Upper lobe of left lung (tissue), 6 donors: ENCODE measurements around the gene ABHD8. TPM values are rescaled to one million over a fixed set of nuclear protein-coding genes. Genes with fewer than 3 reads are reported as not detected.
A peak's percentile ranks its signal among the peaks of the same experiment; 100 is the strongest.

Experiments used
- ATAC-seq, 2 donors: fragments of 200-7000 bp; cut with Tn5 transposase; one replicate each; pipeline ENCODE4 v1.9.1; 2022; ENCODE audit warnings: mild to moderate bottlenecking in 2 of 2, moderate library complexity in 2 of 2; ENCODE audit not compliant: low FRiP score in 2 of 2
- DNase-seq, 2 donors: peaks; one replicate each; pipeline ENCODE4 v3.0.0-alpha.2; 2019 to 2020
- H3K27ac ChIP-seq, 4 donors: fragments of 200-600 bp; sonication (generic); one replicate each; pipeline ENCODE4 v1.5.1; 2016 to 2019
- H3K27me3 ChIP-seq, 4 donors: fragments of 200-600 bp; sonication (generic); one replicate each; pipeline ENCODE4 v1.5.1; 2017 to 2019
- H3K36me3 ChIP-seq, 4 donors: fragments of 200-600 bp; sonication (generic); one replicate each; pipeline ENCODE4 v1.5.1; 2016 to 2019
- H3K4me1 ChIP-seq, 4 donors: fragments of 200-600 bp; sonication (generic); one replicate each; pipeline ENCODE4 v1.5.1; 2018 to 2019
- H3K4me3 ChIP-seq, 4 donors: fragments of 200-600 bp; sonication (generic); one replicate each; pipeline ENCODE4 v1.5.1; 2017 to 2019; ENCODE audit warnings: mild to moderate bottlenecking in 2 of 4, moderate library complexity in 1 of 4
- H3K9me3 ChIP-seq, 4 donors: fragments of 200-600 bp; sonication (generic); one replicate each; pipeline ENCODE4 v1.5.1; 2018 to 2019
- EP300 ChIP-seq, 4 donors: sonication (generic); formaldehyde crosslinking; IDR thresholded peaks; one replicate each; pipeline ENCODE4 v1.5.1; 2017; ENCODE audit warnings: antibody characterized with exemption in 4 of 4, control low read depth in 2 of 4
- POLR2AphosphoS5 ChIP-seq, 2 donors: sonication (generic); formaldehyde crosslinking; IDR thresholded peaks; one replicate each; pipeline ENCODE4 v1.5.1; 2017; ENCODE audit warnings: antibody characterized with exemption in 2 of 2
- WGBS, 2 donors: methylation state at CpG; one replicate each; pipeline ENCODE4 v1.1.5; 2017 to 2018; 5-methylcytosine and 5-hydroxymethylcytosine counted together
- total RNA-seq, 6 donors: library from RNA; depleted of rRNA in 4 of 6; stranded (reverse); fragments of >200 nt in 4 of 6; gene quantifications; one replicate each; pipeline versions ENCODE4 v1.1.0 to v1.2.1, GENCODE V29; 2016 to 2021
- TF ChIP-seq, protein P1 (sequence below), 6 experiments: fragments of 450-650 bp in 4 of 6; fragments of 200-600 bp in 2 of 6; sonication (generic) in 2 of 6; IDR thresholded peaks; one replicate each; pipeline ENCODE4 v1.5.1; 2016 to 2019; ENCODE audit warnings: antibody characterized with exemption in 6 of 6
- donor health status: DM: no; HTN: no; CAD: no; lungs with moderate emphysema.
- donor health status: DM: no; HTN: yes; CAD: no; lungs with severe emphysema.

ABHD8 gene
- total RNA-seq, 6 donors from 2014 or later = 19.7 to 23.4 (median 21.2) TPM

DNA sequence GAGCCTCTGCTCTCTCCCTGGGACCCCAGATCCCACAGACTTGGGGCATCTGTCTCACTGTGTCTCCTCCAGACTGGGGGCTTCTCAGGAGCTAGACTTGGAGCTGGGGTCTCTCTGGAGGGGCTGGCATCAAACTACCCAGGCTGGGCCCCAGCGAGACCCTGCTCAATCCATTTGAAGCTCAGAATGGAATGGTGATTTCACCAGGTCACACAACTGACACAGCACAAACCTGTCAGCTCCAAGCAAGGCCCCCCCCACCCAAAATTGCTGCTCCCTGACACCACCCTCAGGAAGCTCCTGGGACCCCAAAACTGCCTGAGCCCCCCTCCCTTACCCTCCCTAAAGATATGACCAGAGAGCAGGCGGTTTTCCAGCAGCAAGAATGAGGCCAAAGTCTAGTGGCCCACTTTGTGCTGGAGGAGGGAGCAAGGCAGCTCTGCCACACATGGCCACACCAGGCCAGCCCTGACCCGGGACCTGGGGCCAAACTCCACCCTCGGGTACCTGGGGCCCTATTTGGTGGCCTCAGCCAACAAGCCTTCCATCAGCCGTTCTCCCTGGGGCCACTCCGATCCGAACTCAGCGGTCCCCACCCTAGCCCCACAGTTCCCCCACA lies 59.9 kb downstream of the ABHD8 start:
- Histone ChIP-seq H3K36me3 (peaks cover 0 to 10% (median 5%) of the 10 kb centered on the region in 4 donors), H3K27me3 (no peaks in the 10 kb centered on the region), H3K4me1 (peaks cover 28 to 72% (median 52%) of the 10 kb centered on the region in 4 donors), H3K27ac (peak overlapping the region; percentile 81 to 90 (median 88)), H3K4me3 (peak overlapping the region; percentile 92 to 97 (median 96)), H3K9me3 (no peaks in the 10 kb centered on the region)
- no peak for TF ChIP-seq EP300 (IDR thresholded peaks at IDR 0.05)
- TF ChIP-seq, protein P1, sequence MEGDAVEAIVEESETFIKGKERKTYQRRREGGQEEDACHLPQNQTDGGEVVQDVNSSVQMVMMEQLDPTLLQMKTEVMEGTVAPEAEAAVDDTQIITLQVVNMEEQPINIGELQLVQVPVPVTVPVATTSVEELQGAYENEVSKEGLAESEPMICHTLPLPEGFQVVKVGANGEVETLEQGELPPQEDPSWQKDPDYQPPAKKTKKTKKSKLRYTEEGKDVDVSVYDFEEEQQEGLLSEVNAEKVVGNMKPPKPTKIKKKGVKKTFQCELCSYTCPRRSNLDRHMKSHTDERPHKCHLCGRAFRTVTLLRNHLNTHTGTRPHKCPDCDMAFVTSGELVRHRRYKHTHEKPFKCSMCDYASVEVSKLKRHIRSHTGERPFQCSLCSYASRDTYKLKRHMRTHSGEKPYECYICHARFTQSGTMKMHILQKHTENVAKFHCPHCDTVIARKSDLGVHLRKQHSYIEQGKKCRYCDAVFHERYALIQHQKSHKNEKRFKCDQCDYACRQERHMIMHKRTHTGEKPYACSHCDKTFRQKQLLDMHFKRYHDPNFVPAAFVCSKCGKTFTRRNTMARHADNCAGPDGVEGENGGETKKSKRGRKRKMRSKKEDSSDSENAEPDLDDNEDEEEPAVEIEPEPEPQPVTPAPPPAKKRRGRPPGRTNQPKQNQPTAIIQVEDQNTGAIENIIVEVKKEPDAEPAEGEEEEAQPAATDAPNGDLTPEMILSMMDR (IDR thresholded peaks at IDR 0.05) = no peak
- WGBS, 2 donors = 55 to 69% methylated on average over 5 to 8 of the region's 8 CpGs
- no peak for DNase-seq
- no peak for ATAC-seq

DNA sequence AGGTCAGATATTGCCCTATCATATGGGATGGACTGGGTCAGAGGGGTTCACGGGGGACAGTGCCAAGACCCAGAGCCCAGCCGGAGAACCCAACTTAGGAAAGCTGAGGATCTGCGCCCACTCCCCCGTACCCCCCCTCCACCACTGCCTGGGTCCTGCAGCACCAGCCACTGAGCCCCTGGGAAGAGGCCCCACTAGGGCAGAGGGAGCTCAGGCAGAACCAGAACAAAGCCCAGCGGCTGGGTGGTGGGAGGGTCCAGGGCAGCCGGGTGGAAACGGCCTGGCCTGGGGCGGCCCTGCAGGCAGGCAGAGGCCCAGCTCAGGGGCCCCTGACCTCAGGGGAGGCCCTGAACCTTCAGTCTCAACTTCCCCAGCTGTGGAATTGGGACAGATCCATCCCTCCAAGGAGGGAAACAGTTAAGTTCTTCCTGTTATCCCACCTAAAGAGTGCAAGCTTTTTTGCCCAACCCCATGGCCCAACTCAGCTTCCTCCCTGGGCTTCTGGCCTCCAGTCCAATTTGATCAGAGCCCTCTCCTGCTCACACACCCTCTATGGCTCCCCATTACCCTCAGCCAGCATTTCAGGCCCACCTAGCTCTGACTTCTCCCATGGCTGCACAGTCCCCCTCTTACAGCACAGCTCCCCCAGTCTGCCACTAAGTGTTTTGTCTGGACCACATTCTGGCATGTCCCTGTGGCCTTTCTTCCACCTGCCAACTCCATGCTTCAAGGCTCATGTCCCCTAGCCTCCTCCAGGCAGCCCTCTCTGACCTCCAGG lies 60.6 kb downstream of the ABHD8 start:
- Histone ChIP-seq H3K36me3 (peaks cover 0 to 16% (median 6%) of the 10 kb centered on the region in 4 donors), H3K9me3 (no peaks in the 10 kb centered on the region), H3K4me3 (peak overlapping the region in 2 of 4 donors; percentile 92 to 95), H3K27ac (peak overlapping the region; percentile 81 to 90 (median 88)), H3K27me3 (no peaks in the 10 kb centered on the region), H3K4me1 (peaks cover 28 to 72% (median 50%) of the 10 kb centered on the region in 4 donors)
- no peak for ATAC-seq
- TF ChIP-seq POLR2AphosphoS5 (IDR thresholded peaks at IDR 0.05) (no peak), EP300 (IDR thresholded peaks at IDR 0.05) (no peak)
- TF ChIP-seq, protein P1 (IDR thresholded peaks at IDR 0.05) = no peak
- WGBS, 2 donors = 100% methylated on average over 1 to 5 of the region's 8 CpGs
- DNase-seq = no peak

Other genes with a start within 250 kb of the ABHD8 start
- 10 to 100 TPM in 2 of 6 donors, 1 to 10 TPM in 4; 4.9 to 21.0 (median 8.7) TPM for gene HAUS8, start 228.0 kb downstream of the ABHD8 start, total RNA-seq
- 100 to 1,000 TPM in 4 of 6 donors, 10 to 100 TPM in 2; 72.3 to 408 (median 146) TPM for gene MYO9B, start 227.6 kb downstream of the ABHD8 start, total RNA-seq
- 10 to 100 TPM; 21.6 to 49.3 (median 23.9) TPM for gene USE1, start 88.1 kb downstream of the ABHD8 start, total RNA-seq
- gene OCEL1, start 77.2 kb downstream of the ABHD8 start, total RNA-seq = 10 to 100 TPM; 12.3 to 37.7 (median 25.8) TPM
- gene NR2F6, start 57.5 kb downstream of the ABHD8 start, total RNA-seq = 10 to 100 TPM; 55.5 to 86.8 (median 63.1) TPM
- gene USHBP1, start 38.7 kb downstream of the ABHD8 start, total RNA-seq = 10 to 100 TPM in 4 of 6 donors, 1 to 10 TPM in 2; 9.1 to 21.4 (median 10.7) TPM
- gene BABAM1, start 36.0 kb downstream of the ABHD8 start, total RNA-seq = 10 to 100 TPM; 45.1 to 95.3 (median 82.3) TPM
- 10 to 100 TPM in 1 of 6 donors, 1 to 10 TPM in 3, under 1 TPM in 2; 0.57 to 13.6 (median 1.4) TPM for gene ANKLE1, start 21.5 kb downstream of the ABHD8 start, total RNA-seq
- 100 to 1,000 TPM in 5 of 6 donors, 10 to 100 TPM in 1; 98.3 to 176 (median 122) TPM for gene MRPL34, start 2.4 kb upstream of the ABHD8 start, total RNA-seq
- 10 to 100 TPM; 11.5 to 42.8 (median 28.4) TPM for gene DDA1, start 6.1 kb upstream of the ABHD8 start, total RNA-seq
- 10 to 100 TPM in 4 of 6 donors, 1 to 10 TPM in 2; 9.0 to 45.1 (median 16.4) TPM for gene ANO8, start 31.4 kb upstream of the ABHD8 start, total RNA-seq
- gene GTPBP3, start 34.1 kb upstream of the ABHD8 start, total RNA-seq = 10 to 100 TPM; 14.9 to 95.3 (median 26.4) TPM
- 100 to 1,000 TPM in 1 of 6 donors, 10 to 100 TPM in 1, 1 to 10 TPM in 4; 1.0 to 103 (median 6.9) TPM for gene PLVAP, start 73.9 kb upstream of the ABHD8 start, total RNA-seq
- 1 to 10 TPM in 2 of 6 donors, under 1 TPM in 1, not detected in 3; 0.83 to 2.2 (median 2.1) TPM for gene CCDC194, start 90.8 kb upstream of the ABHD8 start, total RNA-seq
- 100 to 1,000 TPM in 1 of 6 donors, 10 to 100 TPM in 5; 30.4 to 197 (median 74.1) TPM for gene BST2, start 102.2 kb upstream of the ABHD8 start, total RNA-seq
- gene MVB12A, start 116.6 kb upstream of the ABHD8 start, total RNA-seq = 10 to 100 TPM; 25.1 to 55.2 (median 49.1) TPM
- gene TMEM221, start 145.2 kb upstream of the ABHD8 start, total RNA-seq = under 1 TPM in 1 of 6 donors, not detected in 5; 0.14 TPM
- not detected for gene NXNL1, start 157.5 kb upstream of the ABHD8 start, total RNA-seq
- 10 to 100 TPM; 21.0 to 88.0 (median 30.8) TPM for gene SLC27A1, start 167.1 kb upstream of the ABHD8 start, total RNA-seq
- 100 to 1,000 TPM in 3 of 6 donors, 10 to 100 TPM in 3; 50.6 to 117 (median 99.7) TPM for gene PGLS, start 208.2 kb upstream of the ABHD8 start, total RNA-seq